ENCODE data around the gene DDX41.

- TF ChIP-seq EZH2 (optimal IDR thresholded peaks at IDR 0.05; ENCODE audit: low read depth, low read length) (no peak), CTCF (IDR thresholded peaks at IDR 0.05; ENCODE audit: low read length) (no peak)
Measured at GRCh38 chr5:177552839-177553455, 36.2 kb upstream of the DDX41 start.

Measured in MM.1S (cell line).